GM19455 (cell line): ENCODE measurements around the gene RYK.
"Not testable (repeated sequence)": the region's sequence is repeated elsewhere in the genome, so short reads cannot be mapped to it uniquely, and the experiment has no call there.

ENCODE experiments used
- ATAC-seq: cut with Tn5 transposase; IDR thresholded peaks from one replicate; pipeline ENCODE4 v1.9.1; 2021; ENCODE audit not compliant: unreplicated experiment

The RYK gene

GRCh38 chr3:134255404-134255803 lies 4.7 kb upstream of the RYK start:
- no peak for ATAC-seq

DNA sequence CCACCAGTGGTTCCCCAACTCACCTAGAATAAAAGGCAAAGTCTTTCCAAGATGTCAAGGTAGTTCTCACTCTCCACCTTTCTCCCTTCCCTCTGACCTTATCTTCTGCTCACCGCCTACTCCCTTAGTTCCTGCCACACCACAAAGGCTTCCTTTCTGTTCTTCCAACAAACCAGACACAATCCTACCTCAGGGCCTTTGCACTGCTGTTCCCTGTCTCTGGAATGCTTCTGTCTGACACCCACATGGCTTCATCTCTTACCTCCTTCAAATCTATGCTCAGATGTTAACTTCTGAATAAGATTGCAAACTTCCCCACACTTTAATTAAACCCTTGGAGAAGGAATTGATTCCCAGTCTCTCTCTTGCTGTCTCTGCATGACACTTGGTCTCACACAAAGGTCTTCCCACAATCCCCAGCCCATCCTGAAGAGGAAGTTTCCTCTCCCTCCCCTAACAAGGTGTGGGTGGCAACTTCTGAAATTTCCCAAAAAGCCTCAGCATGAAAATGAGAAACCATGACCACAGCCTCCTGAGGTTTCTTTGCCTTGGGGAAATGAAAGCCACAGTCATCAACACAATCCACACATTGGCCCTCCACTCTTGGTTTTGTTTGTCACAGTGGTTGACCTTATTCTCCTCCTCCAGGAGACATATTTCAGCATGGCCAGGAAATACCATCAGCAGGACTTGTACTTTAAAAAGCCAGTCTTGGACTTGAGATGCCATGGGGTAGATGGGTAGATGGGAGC lies 3.0 kb upstream of the RYK start:
- no peak for ATAC-seq

- ATAC-seq, result no peak
Measured at GRCh38 chr3:134252766-134253165, 2.1 kb upstream of the RYK start.

DNA sequence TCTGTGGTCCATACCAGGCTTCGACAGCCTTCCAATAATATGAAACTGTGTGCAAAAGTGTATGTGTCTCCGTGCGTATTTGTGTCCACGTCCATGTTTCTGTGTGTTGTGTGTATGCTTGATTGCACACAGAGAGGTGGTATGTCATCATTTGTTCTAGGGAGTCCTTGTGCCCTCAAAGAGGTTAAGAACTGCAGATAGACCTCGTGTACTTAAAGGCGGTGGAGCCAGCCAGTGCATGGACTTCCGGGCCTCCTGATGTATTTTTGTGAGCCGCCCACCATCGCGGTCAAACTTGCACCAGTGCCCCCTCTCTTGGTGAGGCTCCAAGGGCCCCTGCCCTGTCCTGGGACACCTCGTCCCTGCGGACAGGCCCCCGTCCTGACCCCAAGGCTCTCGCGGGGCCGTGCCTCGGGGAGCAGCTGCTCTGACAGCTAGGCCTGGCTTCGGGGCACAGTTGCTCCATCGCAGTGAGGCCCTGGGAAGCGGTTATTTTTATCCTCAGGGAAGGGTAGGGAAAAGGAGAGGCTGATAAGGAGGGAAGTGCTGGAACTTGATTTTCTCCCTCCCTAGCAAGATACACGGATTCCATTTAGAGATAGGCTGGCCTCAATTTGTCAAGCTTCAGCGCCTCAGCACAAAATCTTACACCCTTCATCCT lies 1.2 kb upstream of the RYK start:
- no peak for ATAC-seq

GRCh38 chr3:134249935-134250716 lies 533 bp downstream of the RYK start:
- ATAC-seq, result peak; percentile 66

DNA sequence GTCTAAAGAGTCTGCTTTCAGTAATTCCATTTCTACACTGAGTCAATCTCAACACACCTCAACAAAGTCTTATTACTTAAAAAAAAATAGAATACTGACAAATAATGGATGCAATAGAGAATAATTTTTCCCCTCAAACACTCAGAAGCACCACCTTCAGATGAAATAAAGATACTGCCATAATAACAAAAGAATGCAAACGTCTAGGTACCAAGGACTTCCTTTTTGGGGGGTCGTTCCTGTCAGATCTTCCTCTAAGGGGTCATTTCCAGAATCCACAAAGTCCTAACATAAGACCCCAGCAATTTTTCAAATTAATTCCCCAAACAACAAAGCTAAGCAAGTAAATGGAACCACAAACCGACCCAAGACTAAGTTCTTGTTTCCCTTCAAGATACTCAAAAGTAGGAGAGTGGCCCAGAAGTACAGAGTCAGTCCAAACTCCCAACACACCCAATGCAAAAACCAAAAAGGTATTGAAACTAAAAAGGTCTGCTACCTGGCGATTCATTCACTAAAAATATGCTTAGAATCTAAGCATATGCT lies 1.3 kb downstream of the RYK start:
- no peak for ATAC-seq

- ATAC-seq, result no peak
Measured at GRCh38 chr3:134244921-134245320, 5.7 kb downstream of the RYK start.

- ATAC-seq, result no peak
Measured at GRCh38 chr3:134242649-134243617, 7.7 kb downstream of the RYK start.

DNA sequence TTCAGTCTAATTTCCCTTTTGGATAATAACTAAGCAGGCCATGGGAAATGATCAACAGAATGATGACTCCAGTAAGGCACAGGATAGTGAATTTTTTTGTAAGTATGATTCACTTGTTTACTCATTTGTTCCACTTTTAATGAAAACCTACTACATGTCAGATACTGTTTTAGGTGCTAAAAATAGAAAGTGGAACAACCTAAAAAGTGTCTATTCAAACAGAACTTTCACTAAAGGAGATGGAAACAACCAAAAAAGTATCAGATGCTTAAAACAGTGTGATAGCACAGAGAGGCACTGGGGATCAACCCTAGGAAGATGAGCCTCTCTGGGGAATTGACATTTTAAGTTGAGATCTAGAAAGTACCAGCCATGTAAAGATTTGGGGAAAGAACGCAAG lies 11.1 kb downstream of the RYK start:
- ATAC-seq, result no peak

DNA sequence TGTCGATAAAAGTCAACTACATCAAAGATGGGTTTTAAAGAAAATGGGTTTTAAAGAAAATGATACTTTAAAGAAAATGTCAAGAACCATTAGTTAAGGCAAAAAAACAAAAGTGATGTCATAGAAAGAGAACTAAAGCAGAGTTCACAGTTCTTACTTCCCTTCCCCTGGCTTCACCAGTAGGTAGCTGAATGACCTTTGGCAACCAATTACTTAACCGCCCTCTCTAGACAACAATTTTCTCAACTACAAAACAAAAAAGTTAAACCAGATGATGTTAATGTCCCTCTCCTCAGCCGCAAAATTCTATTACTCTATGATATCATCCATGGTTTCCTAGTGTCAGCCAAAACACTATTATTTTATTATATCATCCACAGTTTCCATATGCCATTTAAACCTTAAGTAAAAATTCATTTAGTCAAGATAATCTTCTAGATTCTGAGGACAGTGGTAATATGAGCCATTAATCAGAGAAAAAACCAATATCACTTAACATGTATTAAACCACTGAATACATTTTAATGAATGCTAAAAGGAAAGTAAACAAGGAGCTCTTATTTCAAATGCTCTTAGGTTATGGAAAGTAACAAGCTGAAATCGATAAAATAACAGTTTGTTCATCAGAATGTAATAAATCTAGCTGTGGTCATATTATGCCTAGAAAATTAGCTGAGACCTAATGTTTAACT lies 13.1 kb downstream of the RYK start:
- ATAC-seq, result no peak

DNA sequence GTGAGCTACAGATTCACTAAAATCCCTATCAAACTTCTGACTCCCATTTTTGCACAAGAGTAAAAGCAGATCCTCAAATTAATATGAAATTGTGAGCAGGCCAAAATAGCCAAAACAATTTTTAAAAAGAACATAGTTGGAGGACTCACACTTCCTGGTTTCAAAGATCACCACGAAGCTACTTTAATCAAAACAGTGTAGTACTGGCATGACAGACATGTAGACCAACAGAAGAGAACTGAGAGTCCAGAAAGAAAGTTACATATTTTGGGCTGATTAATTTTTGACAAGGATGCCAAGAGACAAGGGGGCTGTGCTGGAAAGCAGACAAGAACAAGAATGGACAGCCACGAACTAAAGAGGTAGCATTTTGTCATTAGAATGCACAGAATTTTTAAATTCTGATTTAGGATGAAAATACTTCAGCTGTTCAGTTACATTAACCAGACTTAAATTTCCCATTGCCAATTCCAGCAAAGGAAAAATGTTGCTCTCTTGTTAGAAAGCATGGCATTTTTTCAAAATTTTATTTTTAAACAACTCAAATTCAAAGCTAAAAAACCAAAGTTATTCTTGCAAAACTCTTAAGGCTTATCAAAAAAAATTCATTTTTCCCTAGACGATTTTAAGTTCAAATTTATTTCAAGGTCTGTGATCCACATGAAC lies 14.0 kb downstream of the RYK start:
- peak; percentile 60 for ATAC-seq

DNA sequence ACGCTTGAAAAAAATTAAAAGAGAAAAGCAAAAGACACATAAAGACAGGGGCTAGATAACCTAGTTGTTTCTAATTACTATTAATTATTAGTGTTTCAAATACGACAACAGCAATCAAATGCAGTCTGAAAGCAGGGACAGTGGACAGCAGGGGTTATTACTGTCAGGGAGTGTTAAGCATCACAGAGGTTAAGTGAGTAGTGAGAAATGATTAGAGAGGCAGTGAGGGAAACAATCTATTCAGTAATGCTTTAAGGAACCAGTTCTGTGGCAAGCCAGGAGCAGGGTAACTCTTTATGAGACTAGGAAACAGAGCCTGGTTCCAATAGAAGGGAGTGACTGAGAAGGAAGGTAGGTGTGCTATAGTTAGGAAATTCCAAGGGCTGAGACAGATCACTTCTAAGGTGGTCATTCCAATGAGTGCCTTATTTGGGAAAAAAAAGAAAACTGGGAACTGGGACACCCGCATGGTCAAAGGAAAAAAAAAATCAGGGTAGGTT lies 15.0 kb downstream of the RYK start:
- no peak for ATAC-seq

DNA sequence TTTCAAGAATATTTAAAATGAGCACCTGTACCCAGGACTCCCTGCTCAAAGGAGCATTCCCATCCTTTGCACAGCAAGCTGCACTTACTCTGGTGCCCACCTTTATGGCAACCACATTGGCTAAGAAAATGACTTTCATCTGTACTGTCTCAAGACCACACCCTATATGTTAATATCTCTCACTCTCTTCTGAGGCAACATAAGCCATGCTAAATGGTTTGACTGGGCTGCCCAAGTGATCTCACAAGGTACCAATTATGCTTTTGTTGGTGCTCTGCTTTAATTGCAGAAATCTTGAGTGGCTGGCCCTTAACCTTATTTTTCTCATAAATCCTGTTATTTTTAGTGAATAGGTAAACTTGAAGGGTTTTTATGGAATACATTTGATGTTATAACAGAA lies 17.7 kb downstream of the RYK start:
- ATAC-seq, result no peak

- no peak for ATAC-seq
Measured at GRCh38 chr3:134232151-134232550, 18.5 kb downstream of the RYK start.

GRCh38 chr3:134231131-134231530 lies 19.5 kb downstream of the RYK start:
- ATAC-seq, result no peak

DNA sequence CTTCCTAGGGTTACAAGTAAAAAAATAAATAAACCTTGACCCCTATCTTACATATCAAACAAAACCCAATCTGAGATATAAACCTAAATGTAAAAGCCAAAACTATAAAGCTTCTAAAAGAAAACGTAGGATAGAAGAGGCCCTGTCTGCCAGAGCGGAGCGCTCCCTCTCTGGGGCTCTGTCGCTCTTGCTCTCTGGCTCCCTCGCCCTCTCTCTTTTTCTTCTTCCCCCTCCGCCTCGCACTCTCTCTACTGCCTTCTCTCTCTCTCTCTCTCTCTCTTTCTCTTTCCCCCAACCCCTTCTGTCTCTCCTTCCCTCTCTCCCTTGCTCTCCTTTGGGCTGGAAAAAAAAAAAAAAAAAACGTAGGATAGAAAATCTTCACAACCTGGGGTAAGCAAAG lies 21.6 kb downstream of the RYK start:
- no peak for ATAC-seq

DNA sequence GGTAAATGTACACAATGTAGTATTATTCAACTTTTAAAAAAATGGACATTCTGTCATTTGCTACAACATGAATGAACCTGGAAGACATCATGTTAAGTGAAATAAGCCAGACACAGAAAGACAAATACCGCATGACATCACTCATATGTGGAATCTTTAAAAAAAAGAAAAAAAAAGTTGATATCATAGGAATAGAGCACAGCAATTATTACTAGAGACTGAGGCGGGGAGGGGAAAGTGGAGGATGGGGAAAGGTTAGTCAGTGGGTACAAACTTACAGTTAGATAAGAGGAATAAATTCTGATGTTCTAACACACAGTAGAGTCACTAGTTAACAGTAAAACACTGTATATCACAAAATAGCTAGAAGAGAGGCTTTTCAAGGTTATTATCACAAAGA lies 22.2 kb downstream of the RYK start:
- ATAC-seq, result no peak

DNA sequence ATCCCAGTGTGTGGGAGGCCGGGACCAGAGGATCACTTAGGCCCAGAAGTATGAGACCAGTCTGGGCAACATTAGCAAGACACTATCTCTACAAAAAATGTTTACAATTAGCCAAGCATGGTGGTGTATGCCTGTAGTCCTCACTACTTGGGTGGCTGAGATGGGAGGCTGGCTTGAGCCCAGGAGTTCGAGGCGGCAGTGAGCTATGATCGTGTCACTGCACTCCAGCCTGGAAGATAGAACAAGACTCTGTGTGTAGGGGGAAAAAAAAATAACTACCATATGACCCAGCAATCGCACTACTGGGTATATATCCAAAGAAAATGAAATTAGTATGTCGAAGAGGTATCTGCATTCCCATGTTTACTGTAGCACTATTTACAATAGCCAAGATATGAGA lies 22.6 kb downstream of the RYK start:
- no peak for ATAC-seq

DNA sequence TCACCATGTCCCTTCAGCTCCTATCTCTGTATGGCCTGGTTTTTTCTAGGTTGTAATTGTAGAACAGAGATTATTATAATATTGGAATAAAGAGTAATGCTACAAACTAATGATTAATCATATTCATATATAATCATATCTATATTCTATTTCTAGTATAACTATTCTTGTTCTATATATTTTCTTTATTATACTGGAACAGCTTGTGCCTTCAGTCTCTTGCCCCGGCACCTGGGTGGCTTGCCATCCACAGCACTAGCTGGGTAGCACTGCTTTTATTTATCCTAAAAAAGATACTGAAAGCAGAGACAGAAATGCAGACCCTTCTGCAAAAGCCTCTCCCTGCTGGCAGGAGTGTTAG lies 25.9 kb downstream of the RYK start:
- ATAC-seq, result not testable (repeated sequence)
